ENCODE results near the gene ZFYVE28.

ZFYVE28 gene

GRCh38 chr4:2368746-2369437 is 49.6 kb downstream of the ZFYVE28 start:
- DNase-seq (ENCODE audit: low read depth in 2 of 2) = no peak

GRCh38 chr4:2367626-2368025 is 50.8 kb downstream of the ZFYVE28 start:
- no peak for DNase-seq (ENCODE audit: low read depth in 2 of 2)

GRCh38 chr4:2366252-2367192 is 51.9 kb downstream of the ZFYVE28 start:
- no peak for DNase-seq (ENCODE audit: low read depth in 2 of 2)

GRCh38 chr4:2365913-2366210 is 52.6 kb downstream of the ZFYVE28 start:
- DNase-seq (ENCODE audit: low read depth in 2 of 2) = no peak

- DNase-seq (ENCODE audit: low read depth in 2 of 2) = no peak
Measured at GRCh38 chr4:2365054-2365912, 53.2 kb downstream of the ZFYVE28 start.

- DNase-seq (ENCODE audit: low read depth in 2 of 2) = peak; percentile 43 to 59
Measured at GRCh38 chr4:2364654-2365053, 53.8 kb downstream of the ZFYVE28 start.

GRCh38 chr4:2363951-2364653 is 54.3 kb downstream of the ZFYVE28 start:
- no peak for DNase-seq (ENCODE audit: low read depth in 2 of 2)

- no peak for DNase-seq (ENCODE audit: low read depth in 2 of 2)
Measured at GRCh38 chr4:2363056-2363721, 55.3 kb downstream of the ZFYVE28 start.

- DNase-seq (ENCODE audit: low read depth in 2 of 2) = no peak
Measured at GRCh38 chr4:2362266-2363055, 56.0 kb downstream of the ZFYVE28 start.

- DNase-seq (ENCODE audit: low read depth in 2 of 2) = no peak
Measured at GRCh38 chr4:2361366-2362265, 56.8 kb downstream of the ZFYVE28 start.

- no peak for DNase-seq (ENCODE audit: low read depth in 2 of 2)
Measured at GRCh38 chr4:2360396-2360730, 58.1 kb downstream of the ZFYVE28 start.

- no peak for DNase-seq (ENCODE audit: low read depth in 2 of 2)
Measured at GRCh38 chr4:2359591-2360395, 58.7 kb downstream of the ZFYVE28 start.

GRCh38 chr4:2357821-2358745 is 60.4 kb downstream of the ZFYVE28 start:
- DNase-seq (ENCODE audit: low read depth in 2 of 2) = no peak

- DNase-seq (ENCODE audit: low read depth in 2 of 2) = no peak
Measured at GRCh38 chr4:2356123-2357069, 62.0 kb downstream of the ZFYVE28 start.

- DNase-seq (ENCODE audit: low read depth in 2 of 2) = peak; percentile 15 to 29
Measured at GRCh38 chr4:2354760-2355159, 63.7 kb downstream of the ZFYVE28 start.

- no peak for DNase-seq (ENCODE audit: low read depth in 2 of 2)
Measured at GRCh38 chr4:2354118-2354517, 64.3 kb downstream of the ZFYVE28 start.
